Left hindlimb (tissue), 1 donor: ENCODE data around the gene MTRF1L.

Experiments used
- DNase-seq: peaks from one replicate; pipeline ENCODE4 v3.0.0-alpha.2; 2018

Gene MTRF1L, protein sequence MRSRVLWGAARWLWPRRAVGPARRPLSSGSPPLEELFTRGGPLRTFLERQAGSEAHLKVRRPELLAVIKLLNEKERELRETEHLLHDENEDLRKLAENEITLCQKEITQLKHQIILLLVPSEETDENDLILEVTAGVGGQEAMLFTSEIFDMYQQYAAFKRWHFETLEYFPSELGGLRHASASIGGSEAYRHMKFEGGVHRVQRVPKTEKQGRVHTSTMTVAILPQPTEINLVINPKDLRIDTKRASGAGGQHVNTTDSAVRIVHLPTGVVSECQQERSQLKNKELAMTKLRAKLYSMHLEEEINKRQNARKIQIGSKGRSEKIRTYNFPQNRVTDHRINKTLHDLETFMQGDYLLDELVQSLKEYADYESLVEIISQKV

DNA sequence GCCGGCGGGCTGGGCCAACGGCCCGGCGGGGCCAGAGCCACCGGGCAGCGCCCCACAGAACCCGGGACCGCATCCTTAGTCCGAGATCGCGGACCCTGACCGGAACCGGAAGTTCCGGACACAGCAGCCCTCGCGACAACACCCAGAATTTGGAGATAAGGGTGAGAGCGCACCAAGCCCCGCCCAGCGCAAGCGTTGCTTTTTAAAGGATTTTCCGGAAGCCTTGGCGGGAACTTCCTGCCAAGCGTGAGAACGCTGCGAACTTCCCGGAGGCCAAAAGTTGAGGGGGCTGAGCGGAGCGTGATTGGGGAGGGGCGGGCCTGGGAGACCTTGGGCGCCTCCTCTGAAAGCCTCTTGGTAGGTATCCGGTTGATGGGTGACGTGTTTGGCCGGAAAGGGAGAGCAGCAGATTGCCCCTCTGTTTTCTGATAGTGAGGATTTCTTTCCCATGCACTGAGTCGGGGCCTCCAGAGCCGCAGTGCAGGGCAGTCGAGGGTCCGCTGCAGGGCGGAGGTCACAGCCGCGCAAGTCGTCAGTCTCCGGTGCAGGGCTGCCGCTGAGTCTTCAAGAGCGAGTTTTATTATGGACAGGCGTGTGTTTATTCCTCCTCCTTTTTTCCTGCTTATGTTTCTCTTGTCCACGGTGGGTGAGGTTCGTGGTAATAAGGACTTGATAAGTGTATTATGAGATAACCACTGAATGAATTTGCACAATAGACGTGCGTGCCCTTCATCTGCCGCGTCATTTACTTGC lies at the start of gene MTRF1L:
Gene MTRF1L, minus strand, starts transcription at position 97 of the 753 bp plus-strand sequence. Its CDS starts 24 bp downstream, at position 73.
- peak; percentile 95 for DNase-seq

DNA sequence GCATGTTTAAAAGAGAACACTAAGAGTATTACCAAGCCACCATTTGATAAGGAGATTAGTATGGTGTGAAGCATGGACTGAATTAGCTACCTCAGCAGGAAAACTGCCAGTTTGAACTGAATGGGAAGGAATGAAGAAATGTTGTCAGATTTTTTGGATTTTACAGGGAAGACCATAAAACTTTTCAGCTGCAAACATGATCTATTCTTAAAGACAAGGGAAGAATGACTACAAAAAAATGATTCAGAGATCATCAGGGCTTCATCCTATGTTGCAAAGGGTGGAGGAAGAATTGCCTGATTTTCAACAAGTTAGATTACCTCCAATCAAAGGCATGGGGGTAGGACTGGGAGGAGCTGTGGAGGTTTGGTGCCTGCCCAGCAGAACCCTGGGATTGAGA lies 49.3 kb upstream of the MTRF1L start:
- no peak for DNase-seq

DNA sequence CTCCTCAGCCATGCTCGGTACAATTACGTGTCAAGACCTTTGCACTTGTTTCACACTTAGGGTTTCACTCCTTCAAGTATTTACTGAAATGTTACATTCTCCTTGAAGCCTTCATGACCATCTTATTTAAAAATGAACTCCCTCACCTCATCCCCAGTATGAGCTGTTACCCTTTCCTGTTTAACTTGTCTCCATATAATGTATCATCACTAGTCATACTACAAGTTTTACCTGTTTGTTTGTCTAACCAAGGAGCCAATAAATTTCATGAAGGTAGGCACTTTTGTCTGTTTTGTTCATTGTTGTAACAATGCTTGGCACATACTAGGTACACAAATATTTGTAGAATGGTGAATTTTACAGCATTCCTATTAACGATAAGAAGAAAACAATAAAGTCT lies 46.1 kb upstream of the MTRF1L start:
- no peak for DNase-seq

DNA sequence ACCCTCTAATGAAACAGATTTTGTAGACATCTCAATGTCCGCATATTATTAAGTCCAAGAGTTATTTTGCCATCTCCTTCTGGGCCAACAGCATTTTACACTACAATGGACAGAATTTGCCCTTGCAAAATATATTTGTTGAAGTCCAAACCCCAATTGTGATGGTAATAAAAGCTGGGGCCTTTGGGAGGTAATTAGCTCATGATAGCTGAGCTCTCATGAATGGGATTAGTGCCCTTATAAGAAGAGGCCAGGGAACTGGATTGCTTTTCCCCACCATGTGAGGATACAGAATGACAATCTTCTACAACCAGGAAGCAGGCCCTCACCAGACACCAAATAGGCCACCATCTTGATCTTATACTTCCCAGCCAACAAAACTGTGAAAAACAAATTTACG lies 44.9 kb upstream of the MTRF1L start:
- DNase-seq = no peak

DNA sequence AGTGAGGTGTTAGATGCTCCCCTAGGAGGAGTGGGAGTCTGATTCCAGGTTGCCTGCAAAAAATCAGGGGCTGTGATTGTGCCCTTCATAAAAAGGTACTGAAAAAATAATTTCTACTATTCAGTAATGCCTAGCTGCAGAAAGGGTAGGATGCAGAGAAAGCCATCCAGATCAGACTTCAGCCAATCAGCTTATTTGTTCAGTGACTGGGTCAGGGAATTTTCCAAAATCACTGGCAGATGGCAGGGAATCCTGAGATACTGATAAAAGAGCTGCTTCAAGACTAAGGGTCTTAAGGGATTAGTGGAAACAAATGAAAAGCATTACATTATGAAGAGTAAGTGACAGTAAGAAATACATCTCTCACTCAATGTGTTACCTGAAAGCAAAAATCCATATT lies 42.8 kb upstream of the MTRF1L start:
- no peak for DNase-seq

DNA sequence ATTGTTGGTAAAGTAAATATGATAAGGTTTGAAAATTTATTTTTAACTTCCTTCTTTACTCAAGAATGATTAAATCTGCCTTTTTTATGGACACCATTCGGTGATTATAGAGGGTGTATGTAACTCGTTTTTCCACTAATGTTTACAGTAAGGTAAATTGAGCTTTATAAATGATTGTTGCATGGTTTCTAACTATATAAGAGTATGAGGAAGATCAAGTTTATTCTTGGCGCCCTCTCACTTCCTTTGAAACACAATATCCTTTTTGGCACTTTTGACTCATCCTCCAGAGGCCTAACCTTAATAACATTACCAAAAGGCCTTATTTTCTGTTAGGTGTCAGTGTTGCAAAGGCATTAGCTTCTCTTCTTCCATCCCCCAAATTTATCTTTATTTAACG lies 41.8 kb upstream of the MTRF1L start:
- no peak for DNase-seq

DNA sequence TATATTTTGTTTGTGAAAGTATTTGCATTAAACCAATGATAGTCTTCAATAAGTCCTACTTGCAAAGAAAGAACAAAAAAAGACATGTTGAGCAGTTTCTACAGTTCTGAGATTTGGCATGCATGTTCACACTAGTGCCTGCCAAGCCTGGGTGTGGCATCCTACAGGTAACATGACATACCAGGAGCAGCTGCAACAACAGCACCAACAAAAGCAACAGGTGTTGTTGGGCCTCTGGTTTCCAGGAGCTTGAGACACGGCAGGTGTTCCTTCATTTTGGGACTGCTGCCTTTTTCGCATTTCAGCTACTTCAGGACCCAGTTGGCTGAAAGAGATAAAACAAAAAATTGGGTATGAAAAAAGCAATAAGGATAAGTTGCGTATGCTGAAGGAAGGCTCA lies 41.2 kb upstream of the MTRF1L start:
- DNase-seq = no peak

DNA sequence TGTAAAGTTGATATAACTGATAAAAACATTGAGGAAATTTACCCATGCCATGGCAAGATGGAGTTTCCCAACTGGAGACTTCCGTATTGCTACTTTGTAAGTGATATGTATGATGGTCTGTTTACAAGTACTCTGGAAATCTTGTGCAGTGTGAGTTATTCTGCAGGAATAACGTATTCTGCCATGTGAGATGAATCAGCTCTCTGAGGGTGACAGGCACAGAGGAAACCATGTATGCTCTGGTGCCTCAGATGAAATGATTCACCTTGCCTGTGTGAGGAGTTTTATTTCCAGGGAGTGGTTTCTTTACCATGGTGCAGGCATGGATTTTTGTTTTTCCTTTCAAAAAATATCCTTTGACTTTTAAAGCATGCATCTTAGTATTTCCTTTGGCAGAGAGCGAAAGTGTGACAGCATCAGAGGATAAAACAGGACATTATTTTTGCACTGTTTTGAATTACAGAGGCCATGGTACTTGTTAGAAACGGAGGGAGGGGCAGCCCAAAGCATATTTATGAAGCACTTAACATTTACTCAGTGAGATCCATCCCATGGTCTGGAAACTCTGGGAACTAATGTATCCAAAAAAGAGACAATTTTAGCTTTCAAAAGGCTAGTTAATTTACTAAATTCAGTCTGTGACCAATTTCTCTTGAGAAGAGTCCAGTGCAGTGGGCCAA lies 36.0 kb upstream of the MTRF1L start:
- DNase-seq = no peak

DNA sequence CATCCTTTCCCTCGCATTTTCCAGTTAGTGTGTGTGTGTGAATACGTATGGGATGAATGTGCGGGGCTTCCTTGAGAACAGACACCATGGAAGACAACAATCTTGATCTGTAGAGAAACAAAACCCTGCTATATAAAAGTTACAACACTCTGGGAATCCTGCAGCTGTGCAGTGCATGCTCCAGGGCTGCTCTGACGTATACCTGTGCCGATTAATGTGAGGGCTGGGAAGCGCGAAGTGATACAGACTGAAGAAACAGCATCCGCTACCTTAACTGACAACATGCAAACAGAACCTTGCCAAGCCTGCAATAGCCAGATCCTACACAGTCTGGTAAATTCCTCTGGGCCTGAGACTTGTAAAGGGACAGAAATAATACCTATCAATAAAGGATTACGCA lies 31.6 kb upstream of the MTRF1L start:
- no peak for DNase-seq

DNA sequence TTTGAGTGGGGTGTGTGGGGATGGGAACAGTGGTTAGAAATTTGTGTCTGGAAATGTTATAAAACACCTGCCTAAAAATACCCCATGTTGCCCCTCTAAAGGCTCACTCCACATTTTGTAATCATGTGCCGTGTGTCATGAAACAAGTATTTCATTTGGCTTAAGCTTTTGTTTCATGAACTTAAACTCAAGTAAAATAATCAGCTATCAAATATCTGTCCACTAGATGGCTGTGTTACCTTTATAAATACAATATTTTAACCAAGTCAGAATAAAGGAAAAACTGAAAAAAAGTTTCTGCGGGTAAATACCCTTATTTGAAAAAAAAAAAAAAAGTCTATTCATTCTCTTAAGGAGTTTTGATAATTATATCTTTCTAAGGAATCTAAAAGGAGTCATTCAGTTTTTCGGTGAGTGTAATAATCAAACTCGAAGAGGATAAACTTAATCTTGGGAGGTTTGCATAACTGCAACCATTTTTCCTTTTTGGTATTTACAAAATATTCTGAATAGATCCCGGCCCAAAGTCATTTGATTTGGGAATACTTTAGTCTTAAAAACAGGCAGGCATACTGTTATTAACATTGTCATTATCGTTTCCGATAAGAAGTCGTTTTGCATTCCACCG lies 29.9 kb upstream of the MTRF1L start:
- DNase-seq = no peak

DNA sequence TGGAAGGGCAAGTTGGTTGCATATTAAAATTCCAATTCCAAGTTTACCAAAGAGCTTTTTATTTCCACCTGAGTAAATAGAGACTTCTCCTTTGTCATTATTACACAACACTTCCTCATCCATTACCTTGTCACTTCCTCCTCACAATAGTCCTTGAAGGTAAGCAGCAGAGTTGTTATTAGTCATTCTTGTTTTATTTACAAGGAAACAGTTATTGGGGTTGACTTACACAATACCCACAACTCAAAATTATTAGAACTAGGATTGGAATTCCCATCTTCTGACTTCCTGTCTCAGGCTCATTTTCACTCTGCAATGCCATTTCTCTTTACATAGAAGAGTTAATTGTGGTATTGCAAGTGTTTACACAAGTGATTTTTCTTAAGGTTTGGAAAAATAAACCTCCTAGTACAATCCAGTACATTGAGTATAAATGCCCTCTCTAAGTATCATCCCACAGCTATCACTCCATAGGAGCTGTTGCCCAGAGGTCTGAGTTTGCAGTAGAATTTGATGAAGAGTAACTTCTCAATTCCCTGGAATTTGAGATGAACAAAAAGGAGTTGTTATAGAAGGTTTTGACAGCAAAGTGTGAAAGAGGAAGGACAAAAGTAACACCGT lies 28.9 kb upstream of the MTRF1L start:
- DNase-seq = no peak

DNA sequence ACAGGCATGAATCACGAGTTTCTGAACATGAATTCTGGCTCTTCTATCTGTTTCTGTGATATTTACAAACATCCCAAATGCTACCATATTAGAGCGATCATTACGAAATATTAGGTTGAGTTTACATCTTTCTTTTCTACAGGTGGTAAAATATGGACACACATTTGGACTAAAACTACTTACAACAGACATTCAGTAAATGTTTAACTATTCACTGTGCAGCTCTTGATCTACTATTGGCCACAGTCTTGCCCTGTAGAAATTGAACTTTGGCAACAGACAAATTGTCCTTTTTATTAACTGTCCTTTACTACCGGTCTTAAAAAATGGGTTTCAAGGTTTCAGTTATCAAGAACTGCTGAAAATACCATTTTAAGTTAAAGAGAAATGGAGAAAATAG lies 26.5 kb upstream of the MTRF1L start:
- DNase-seq = no peak

DNA sequence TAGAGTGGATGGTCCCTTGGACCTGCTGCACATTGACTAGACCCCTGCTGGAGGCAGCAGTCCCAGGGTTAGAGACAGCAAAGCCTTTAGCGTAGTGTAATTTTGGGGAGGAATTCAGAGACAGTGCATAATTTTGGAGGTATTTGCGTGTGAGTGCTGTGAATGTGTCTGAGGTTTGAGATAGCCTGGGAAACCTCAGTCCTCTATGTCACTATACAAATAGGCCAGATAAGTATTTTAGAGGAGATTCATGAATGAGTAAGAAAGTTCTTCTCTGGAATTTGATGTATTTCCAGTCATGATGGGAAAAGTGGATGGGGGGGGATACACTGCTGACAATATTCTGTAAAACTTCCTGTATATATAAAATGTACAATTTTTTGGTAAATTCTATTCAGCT lies 25.8 kb upstream of the MTRF1L start:
- no peak for DNase-seq

DNA sequence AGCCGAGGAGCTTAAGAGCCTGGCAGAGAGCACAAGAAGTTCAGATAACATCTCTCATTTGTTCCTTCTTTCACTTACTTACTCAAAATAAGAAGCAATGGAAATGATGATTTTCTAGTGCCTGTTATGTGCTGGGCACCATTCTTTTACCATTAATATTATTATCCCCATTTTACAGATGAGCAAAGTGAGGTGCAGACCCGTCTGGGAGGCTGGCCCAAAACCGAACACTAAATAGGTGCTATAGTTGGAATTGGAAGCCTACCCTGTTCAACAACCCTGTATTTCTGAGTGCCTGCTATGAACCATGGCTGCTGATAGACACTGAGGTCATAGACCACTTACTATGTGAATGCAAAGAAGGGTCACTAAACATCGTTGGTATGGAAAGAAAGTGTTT lies 25.0 kb upstream of the MTRF1L start:
- DNase-seq = no peak

DNA sequence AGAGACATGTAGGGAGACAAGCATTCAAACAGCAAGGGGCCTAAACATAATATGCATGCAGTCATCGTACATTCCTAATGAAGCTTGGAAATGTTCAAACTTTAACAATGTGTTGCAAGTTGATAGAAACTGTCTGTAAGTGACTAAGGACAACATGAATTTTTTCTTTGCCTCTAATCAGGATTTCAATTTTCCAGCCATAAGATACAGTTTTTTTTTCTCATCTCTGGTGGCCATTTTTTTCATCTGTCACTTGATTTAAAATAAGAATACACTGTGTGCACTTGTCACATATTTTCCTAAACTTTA lies 22.2 kb upstream of the MTRF1L start:
- DNase-seq = no peak

DNA sequence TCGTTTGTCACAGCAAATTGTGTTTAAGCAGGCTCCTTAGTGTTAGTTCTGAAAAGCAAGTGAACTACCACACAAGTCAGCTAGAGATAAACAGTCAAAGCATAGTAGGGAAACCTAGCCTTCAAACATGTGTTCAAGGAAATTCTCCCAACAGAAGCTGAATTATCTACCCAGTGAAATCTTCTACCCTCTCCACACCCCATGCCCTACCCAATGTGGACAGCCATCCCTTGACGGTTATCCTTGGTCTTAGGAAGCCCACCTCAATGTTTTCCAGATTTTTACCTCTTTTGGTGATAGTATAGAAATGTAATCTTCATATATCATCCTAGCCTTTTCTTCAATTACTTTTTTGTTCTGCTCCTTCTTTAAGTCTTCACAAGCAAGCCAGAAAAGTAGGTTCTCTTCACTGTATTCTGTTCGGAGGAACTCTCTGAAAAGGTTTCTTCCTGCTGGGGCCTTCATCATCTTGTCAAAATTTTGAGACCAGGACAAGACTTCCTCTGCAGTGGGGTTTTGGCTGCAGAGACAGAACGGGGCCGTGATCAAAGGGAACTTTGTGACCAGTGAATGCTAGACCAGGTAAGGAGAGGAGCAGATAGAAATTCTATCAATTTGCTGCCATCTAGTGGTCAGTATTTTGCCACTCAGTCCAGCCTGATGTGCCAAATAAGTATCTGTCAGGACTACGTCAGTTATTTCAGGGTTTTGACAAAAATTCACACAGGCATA lies 21.6 kb upstream of the MTRF1L start:
- DNase-seq = no peak

DNA sequence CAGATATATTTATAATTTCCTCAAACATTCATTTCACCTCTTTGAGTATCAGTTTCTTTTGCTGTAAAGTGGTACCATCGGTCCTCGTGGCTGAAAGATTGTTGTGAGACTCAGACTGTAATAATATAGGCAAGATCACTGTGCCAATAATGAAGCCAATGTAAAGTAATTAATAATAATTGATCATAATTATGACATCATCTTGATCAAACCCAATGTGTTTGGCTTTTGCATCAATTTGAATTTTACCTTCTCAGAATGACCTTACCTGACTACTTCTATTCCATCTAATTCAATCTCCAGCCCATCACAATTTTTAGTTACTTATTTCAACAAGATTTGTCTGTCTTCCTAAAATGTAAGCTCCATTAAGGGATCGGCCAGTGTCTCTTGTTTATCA lies 15.8 kb upstream of the MTRF1L start:
- DNase-seq = no peak

DNA sequence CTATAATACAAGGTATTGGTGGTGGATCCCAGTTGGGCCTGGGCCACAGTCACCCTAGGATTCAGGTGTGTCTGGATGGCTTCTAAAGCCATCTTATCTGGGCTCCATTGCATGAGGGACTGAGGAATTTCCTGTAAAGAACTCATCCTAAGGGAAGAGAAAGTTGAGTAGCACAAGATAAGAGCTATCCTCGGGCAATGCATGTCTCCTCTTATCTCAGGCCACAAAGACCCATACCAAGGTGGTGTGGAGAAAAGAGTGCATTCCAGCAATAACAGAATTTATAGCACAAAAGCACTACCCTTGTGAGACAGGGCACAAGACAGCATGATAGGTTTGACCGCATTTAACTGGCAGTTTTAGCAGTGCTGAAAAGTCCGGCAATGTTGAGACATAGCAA lies 14.3 kb upstream of the MTRF1L start:
- no peak for DNase-seq

DNA sequence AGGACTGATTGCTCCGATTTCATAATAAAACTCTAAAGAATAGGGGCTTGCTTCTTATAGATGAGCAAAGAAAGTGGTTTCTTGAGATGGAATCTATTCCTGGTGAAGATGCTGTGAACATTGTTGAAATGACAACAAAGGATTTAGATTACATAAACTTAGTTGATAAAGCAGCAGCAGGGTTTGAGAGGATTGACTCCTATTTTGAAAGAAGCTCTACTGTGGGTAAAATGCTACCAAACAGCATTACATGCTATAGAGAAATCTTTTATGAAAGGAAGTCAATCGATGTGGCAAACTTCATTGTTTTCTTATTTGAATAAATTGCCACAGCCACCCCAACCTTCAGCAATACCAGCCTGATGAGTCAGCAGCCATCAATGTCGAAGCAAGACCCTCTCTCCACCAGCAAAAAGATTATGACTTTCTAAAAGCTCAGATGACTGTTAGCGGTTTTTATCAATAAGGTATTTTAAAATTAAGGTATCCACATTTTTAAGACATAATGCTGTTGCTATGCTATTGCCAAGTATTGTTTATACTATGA lies 12.7 kb upstream of the MTRF1L start:
- no peak for DNase-seq

DNA sequence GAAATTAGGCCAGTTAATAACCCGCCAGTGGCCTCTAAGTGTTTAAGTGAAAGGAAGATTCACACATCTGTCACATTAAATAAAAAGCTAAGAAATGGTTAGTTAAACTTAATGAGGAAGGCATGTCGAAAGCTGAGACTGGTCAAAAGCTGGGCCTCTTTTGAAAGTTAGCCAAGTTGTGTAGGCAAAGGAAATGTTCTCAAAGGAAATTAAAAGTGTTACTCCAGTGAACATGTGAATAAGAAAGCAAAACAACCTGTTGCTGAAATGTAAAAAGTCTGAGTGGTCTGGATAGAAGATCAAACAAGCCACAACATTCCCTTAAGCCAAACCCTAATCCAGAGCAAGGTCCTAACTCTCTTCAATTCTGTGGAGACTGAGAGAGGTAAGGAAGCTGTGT lies 10.9 kb upstream of the MTRF1L start:
- DNase-seq = no peak

DNA sequence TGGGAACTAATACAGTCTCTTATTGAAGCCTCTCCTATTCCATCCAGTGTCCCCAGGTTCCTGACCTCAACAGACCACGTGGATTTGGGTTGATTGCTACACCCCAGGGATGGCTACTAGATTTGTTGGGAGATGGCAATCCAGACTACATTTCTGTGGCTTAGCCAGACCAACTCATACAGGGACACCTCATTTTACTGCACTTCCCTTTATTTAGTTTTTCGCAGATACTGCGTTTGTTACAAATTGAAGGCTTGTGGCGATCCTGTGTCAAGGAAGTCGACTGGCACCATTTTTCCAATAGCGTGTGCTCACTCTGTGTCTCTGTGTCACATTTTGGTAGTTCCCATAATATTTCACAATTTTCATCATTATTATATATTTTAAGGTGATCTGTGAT lies 10.3 kb upstream of the MTRF1L start:
- DNase-seq = no peak

DNA sequence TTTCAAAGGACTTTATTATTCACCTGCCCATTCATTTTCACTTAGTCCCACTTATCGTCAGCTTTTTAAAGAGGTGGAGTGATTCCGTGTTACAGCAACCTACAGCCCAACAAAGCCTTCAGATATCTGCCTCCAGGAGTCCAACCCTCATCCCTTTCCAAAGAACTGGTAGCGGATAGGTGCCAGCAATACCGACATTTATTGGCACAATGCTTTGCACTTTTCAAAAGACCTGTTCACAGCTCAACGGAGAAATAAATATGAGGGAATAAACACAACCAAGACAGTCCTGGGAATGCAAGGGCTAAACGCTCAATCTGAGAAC lies 819 bp upstream of the MTRF1L start:
- no peak for DNase-seq
